Measurements from ENCODE around the gene RPS27A. TPM values are rescaled to one million over a fixed set of nuclear protein-coding genes. Genes with fewer than 3 reads are reported as not detected.
"Not testable (repeated sequence)": the region's sequence is repeated elsewhere in the genome, so short reads cannot be mapped to it uniquely, and the experiment has no call there.

The RPS27A gene
- total RNA-seq, 1 donor: 641 TPM

DNA sequence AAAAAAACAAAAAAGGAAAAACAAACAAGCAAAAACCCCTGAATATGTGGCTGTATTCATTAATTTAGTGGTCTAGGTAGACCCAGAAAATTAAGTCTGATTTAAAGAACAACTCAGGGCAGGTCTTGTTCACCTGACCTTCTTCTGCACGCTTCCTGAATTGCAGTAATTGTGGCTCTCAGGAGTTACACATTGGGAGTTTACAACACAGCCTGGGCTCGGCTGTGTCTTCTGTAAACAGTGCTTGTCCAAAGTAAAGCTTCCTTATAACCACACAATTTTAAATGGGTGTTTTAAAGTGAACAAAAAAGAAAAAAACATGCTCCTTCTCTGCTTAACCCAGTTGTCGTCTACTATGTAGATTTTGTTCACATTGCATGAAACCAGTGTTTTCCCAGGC, 44.8 kb downstream of the RPS27A start:
- Histone ChIP-seq H4K20me1 (ENCODE audit: insufficient read depth, low read length) (no peaks in the 10 kb centered on the region), H3K27me3 (ENCODE audit: insufficient read depth, low read length) (no peaks in the 10 kb centered on the region), H2AFZ (ENCODE audit: low read length) (no peak overlapping the region), H3K4me3 (ENCODE audit: insufficient read depth, low read length) (no peak overlapping the region), H3K36me3 (ENCODE audit: insufficient read depth, low read length) (no peaks in the 10 kb centered on the region), H3K4me1 (ENCODE audit: insufficient read depth, low read length) (no peaks in the 10 kb centered on the region), H3K79me2 (ENCODE audit: insufficient read depth, low read length) (no peaks in the 10 kb centered on the region), H3K27ac (ENCODE audit: low read depth, low read length) (no peak overlapping the region), H3K4me2 (ENCODE audit: insufficient read depth, low read length) (no peak overlapping the region), H3K9me3 (ENCODE audit: low read depth, low read length) (no peaks in the 10 kb centered on the region)
- TF ChIP-seq, protein P1, sequence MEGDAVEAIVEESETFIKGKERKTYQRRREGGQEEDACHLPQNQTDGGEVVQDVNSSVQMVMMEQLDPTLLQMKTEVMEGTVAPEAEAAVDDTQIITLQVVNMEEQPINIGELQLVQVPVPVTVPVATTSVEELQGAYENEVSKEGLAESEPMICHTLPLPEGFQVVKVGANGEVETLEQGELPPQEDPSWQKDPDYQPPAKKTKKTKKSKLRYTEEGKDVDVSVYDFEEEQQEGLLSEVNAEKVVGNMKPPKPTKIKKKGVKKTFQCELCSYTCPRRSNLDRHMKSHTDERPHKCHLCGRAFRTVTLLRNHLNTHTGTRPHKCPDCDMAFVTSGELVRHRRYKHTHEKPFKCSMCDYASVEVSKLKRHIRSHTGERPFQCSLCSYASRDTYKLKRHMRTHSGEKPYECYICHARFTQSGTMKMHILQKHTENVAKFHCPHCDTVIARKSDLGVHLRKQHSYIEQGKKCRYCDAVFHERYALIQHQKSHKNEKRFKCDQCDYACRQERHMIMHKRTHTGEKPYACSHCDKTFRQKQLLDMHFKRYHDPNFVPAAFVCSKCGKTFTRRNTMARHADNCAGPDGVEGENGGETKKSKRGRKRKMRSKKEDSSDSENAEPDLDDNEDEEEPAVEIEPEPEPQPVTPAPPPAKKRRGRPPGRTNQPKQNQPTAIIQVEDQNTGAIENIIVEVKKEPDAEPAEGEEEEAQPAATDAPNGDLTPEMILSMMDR (IDR thresholded peaks at IDR 0.05; ENCODE audit: extremely low read depth, low read depth, low read length): no peak
- no peak for DNase-seq (ENCODE audit: insufficient read length, low spot score, missing footprints)

DNA sequence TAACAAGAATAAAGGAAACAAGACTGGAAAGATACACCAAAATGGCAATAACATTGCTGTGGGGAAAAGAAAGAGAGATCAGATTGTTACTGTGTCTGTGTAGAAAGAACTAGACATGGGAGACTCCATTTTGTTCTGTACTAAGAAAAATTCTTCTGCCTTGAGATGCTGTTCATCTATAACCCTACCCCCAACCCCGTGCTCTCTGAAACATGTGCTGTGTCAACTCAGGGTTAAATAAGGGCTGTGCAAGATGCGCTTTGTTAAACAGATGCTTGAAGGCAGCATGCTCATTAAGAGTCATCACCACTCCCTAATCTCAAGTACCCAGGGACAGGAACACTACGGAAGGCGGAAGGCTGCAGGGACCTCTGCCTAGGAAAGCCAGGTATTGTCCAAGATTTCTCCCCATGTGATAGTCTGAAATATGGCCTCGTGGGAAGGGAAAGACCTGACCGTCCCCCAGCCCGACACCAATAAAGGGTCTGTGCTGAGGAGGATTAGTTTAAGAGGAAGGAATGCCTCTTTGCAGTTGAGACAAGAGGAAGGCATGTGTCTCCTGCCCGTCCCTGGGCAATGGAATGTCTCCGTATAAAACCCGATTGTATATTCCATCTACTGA, 46.8 kb downstream of the RPS27A start:
- not testable (repeated sequence) for H3K4me3 ChIP-seq (ENCODE audit: insufficient read depth, low read length); DNase-seq (ENCODE audit: insufficient read length, low spot score, missing footprints); H3K4me1 ChIP-seq (ENCODE audit: insufficient read depth, low read length); H3K79me2 ChIP-seq (ENCODE audit: insufficient read depth, low read length); H3K27ac ChIP-seq (ENCODE audit: low read depth, low read length); H3K27me3 ChIP-seq (ENCODE audit: insufficient read depth, low read length); H3K36me3 ChIP-seq (ENCODE audit: insufficient read depth, low read length); H3K9me3 ChIP-seq (ENCODE audit: low read depth, low read length); H4K20me1 ChIP-seq (ENCODE audit: insufficient read depth, low read length); H2AFZ ChIP-seq (ENCODE audit: low read length); H3K4me2 ChIP-seq (ENCODE audit: insufficient read depth, low read length)

DNA sequence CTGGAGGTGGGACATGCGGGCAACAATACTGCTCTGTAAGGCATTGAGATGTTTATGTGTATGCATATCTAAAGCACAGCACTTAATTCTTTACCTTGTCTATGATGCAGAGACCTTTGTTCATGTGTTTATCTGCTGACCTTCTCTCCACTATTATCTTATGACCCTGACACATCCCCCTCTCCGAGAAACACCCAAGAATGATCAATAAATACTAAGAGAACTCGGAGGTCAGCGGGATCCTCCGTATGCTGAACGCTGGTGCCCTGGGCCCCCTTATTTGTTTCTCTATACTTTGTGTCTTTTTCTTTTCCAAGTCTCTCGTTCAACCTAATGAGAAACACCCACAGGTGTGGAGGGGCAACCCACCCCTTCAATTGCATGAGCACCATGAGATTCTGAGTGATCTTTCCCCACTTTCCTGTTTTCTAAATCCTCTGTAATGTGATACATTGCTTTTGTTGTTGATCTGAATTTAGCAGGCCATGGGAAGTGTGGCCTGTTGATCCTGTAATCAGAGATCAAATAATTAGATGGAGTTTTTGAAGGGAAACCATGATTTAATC, 47.5 kb downstream of the RPS27A start:
- not testable (repeated sequence) for H3K36me3 ChIP-seq (ENCODE audit: insufficient read depth, low read length); H3K9me3 ChIP-seq (ENCODE audit: low read depth, low read length); H3K27ac ChIP-seq (ENCODE audit: low read depth, low read length); H3K4me2 ChIP-seq (ENCODE audit: insufficient read depth, low read length); DNase-seq (ENCODE audit: insufficient read length, low spot score, missing footprints); H3K4me3 ChIP-seq (ENCODE audit: insufficient read depth, low read length); H2AFZ ChIP-seq (ENCODE audit: low read length); H3K27me3 ChIP-seq (ENCODE audit: insufficient read depth, low read length); H3K4me1 ChIP-seq (ENCODE audit: insufficient read depth, low read length); H3K79me2 ChIP-seq (ENCODE audit: insufficient read depth, low read length); H4K20me1 ChIP-seq (ENCODE audit: insufficient read depth, low read length)

DNA sequence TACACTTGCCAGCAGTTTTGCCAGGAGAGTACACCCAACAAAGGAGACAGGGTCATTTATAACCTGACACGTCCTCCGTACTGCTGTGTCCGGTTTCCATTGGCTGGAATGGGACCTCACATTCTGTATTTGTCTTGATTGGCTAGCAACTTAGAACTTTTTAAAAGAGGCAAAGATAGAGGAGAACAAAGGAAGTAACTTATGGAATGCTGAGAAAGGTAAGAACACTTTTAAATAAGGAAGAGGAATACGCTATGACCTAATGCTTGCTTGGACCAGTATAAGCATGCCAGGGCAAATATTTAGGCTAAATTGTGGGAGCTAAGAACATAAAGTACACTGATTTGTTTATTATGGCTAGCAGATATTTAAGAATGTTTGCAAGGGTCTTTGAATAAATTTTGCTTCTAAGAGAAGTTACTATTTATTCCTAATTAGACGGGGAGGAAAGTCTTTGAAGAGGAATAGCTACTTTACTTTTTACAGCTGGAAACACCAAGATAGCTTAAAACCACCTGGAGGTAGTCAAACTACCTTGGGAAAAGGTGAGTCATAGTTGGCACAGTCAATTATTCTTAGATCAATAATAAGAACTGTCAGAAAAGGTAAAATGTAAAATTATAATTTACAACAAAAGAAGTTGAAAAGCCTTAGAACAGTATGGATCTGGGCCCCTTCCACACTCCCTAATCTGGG, 48.5 kb downstream of the RPS27A start:
- not testable (repeated sequence) for H3K79me2 ChIP-seq (ENCODE audit: insufficient read depth, low read length); DNase-seq (ENCODE audit: insufficient read length, low spot score, missing footprints); H4K20me1 ChIP-seq (ENCODE audit: insufficient read depth, low read length); H3K27me3 ChIP-seq (ENCODE audit: insufficient read depth, low read length); H2AFZ ChIP-seq (ENCODE audit: low read length); H3K36me3 ChIP-seq (ENCODE audit: insufficient read depth, low read length); H3K4me2 ChIP-seq (ENCODE audit: insufficient read depth, low read length); H3K27ac ChIP-seq (ENCODE audit: low read depth, low read length); H3K4me1 ChIP-seq (ENCODE audit: insufficient read depth, low read length); H3K9me3 ChIP-seq (ENCODE audit: low read depth, low read length); H3K4me3 ChIP-seq (ENCODE audit: insufficient read depth, low read length)

DNA sequence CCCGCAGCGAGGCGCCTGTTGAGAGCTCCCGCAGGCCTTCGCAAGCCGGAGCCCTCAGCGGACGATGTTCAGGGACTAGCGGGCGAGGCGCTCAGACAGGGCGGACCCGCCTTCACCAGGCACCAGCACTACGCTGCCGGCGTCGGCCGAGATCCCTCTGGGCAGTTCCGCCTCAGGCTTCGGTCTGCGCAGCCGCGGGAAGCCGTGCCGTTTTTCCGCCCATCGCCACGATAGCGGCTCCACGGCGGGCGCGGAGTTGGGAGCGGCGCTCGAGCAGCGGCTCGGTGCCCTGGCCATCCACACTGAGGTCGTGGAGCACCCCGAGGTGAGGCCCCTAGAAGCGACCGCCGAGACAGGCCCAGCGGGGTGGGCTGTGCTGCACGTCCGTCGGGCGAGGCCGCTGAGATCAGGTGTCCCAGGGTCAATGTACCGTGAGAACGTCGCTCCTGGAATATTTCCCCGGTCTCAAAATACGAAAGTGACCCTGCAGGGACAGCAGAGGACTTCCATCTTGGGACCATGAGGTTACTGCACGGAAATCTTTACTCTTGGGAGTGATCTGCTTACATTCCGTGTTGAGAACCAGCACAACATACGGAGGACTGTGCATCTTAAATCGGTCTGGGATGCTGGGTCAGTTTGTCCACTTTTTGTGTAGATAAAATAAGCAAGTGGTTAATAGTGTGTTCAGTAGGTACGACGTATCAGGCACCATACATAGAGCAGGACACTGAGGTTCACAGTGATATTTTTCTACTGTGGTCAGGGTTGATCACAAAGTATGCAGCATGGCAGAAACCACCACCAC, 49.8 kb downstream of the RPS27A start:
- H3K4me2 ChIP-seq (ENCODE audit: insufficient read depth, low read length): peak overlapping the region; percentile 84
- peak overlapping the region; percentile 81 for H3K27ac ChIP-seq (ENCODE audit: low read depth, low read length)
- H2AFZ ChIP-seq (ENCODE audit: low read length): peak overlapping the region; percentile 82
- no peaks in the 10 kb centered on the region for H3K79me2 ChIP-seq (ENCODE audit: insufficient read depth, low read length)
- H4K20me1 ChIP-seq (ENCODE audit: insufficient read depth, low read length): no peaks in the 10 kb centered on the region
- no peaks in the 10 kb centered on the region for H3K27me3 ChIP-seq (ENCODE audit: insufficient read depth, low read length)
- peak; percentile 95 for DNase-seq (ENCODE audit: insufficient read length, low spot score, missing footprints)
- no peaks in the 10 kb centered on the region for H3K36me3 ChIP-seq (ENCODE audit: insufficient read depth, low read length)
- no peaks in the 10 kb centered on the region for H3K9me3 ChIP-seq (ENCODE audit: low read depth, low read length)
- peaks cover 5% of the 10 kb centered on the region for H3K4me1 ChIP-seq (ENCODE audit: insufficient read depth, low read length)
- TF ChIP-seq, protein P1 (IDR thresholded peaks at IDR 0.05; ENCODE audit: extremely low read depth, low read depth, low read length): no peak
- H3K4me3 ChIP-seq (ENCODE audit: insufficient read depth, low read length): peak overlapping the region; percentile 85
